Activated B cell treated with CpG ODN at 0.5 μM for 24 hours (primary cell): Measurements from ENCODE around the gene TCHP. TPM values are rescaled to one million over a fixed set of nuclear protein-coding genes. Genes with fewer than 3 reads are reported as not detected.
"Not testable (repeated sequence)": the region's sequence is repeated elsewhere in the genome, so short reads cannot be mapped to it uniquely, and the experiment has no call there.

Experiments
- ATAC-seq: fragments of 200-7000 bp; cut with Tn5 transposase; one replicate; pipeline ENCODE4 v1.10.0; 2021; ENCODE audit warnings: low read depth, mild to moderate bottlenecking, moderate library complexity
- CTCF ChIA-PET: fragments of 350-600 bp; sonication (Branson Sonifier 250); formaldehyde crosslinking; loops from one replicate; lab custom pipeline; 2021; ENCODE audit warnings: antibody characterized with exemption; lab: Charles Lee
- POLR2A ChIA-PET: fragments of 350-600 bp; sonication (Branson Sonifier 250); formaldehyde crosslinking; loops from one replicate; lab custom pipeline; 2021; ENCODE audit warnings: antibody characterized with exemption; lab: Charles Lee
- DNase-seq: peaks from one replicate; pipeline ENCODE4 v3.0.0; 2022
- H3K27ac Mint-ChIP-seq: one replicate; pipeline ENCODE4 v1.8.0; 2020; ENCODE audit warnings: mixed read lengths
- H3K27me3 Mint-ChIP-seq: one replicate; pipeline ENCODE4 v1.8.0; 2021; ENCODE audit warnings: mixed read lengths
- H3K36me3 Mint-ChIP-seq: one replicate; pipeline ENCODE4 v1.8.0; 2021; ENCODE audit warnings: low read depth, mixed read lengths
- H3K4me1 Mint-ChIP-seq: one replicate; pipeline ENCODE4 v1.8.0; 2021; ENCODE audit warnings: mixed read lengths
- H3K4me3 Mint-ChIP-seq: one replicate; pipeline ENCODE4 v1.8.0; 2020; ENCODE audit warnings: mild to moderate bottlenecking, mixed read lengths
- H3K9me3 Mint-ChIP-seq: one replicate; pipeline ENCODE4 v1.8.0; 2020; ENCODE audit warnings: mixed read lengths
- intact Hi-C: fragments of 100-400 bp; cut with micrococcal nuclease; formaldehyde crosslinking; loops from one replicate; pipeline ENCODE4 v1.15.1; 2024
- total RNA-seq: library from RNA; stranded (reverse); gene quantifications from 2 replicates; pipeline ENCODE4 v1.2.3, GENCODE V29; 2022
- TF ChIP-seq, protein P1 (sequence below): fragments of 200-600 bp; IDR thresholded peaks from one replicate; pipeline ENCODE4 v1.8.0; 2022; ENCODE audit warnings: antibody characterized with exemption, mild to moderate bottlenecking

TCHP gene
- total RNA-seq, 1 donor from 2014 or later, result 28.3 TPM

DNA sequence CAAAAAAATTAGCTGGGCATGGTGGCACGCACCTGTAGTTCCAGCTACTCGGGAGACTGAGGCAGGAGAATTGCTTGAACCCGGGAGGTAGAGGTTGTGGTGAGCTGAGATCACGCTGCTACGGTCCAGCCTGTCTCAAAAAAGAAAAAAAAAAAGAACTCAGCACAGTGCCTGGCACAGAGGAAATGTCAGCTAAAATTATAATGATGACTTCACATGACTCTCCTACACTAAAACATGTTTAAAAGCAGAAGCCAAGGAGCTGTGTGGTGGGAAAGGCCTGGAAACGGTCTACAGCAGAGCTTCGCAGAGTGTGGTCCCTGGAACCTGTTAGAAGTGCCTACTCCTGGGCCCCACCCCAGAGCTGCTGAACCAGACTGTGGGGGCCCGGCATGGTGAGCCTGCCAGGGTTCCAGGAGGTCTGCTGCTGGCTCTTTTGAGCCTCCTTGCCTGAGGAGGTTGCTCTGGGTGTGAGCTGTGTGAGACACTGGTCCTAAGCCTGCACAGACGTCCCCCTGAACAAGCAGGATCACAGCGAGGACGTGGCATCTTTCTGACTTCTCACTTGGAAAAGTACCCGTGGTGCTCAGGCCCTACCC is 28.1 kb downstream of the TCHP start:
- Mint-ChIP-seq H3K4me3 (no peak overlapping the region), H3K36me3 (peaks cover 51% of the 10 kb centered on the region), H3K9me3 (no peaks in the 10 kb centered on the region), H3K27ac (no peak overlapping the region), H3K4me1 (peaks cover 13% of the 10 kb centered on the region), H3K27me3 (no peaks in the 10 kb centered on the region)
- intact Hi-C loops, result no loop called here
- DNase-seq (no peak), ATAC-seq (no peak)
- CTCF ChIA-PET, result interaction anchor here (2.5 kb wide), 1 partner anchor 74 kb away, joined by 18 read pairs; no protein-coding TSS in a partner anchor
- TF ChIP-seq, protein P1, sequence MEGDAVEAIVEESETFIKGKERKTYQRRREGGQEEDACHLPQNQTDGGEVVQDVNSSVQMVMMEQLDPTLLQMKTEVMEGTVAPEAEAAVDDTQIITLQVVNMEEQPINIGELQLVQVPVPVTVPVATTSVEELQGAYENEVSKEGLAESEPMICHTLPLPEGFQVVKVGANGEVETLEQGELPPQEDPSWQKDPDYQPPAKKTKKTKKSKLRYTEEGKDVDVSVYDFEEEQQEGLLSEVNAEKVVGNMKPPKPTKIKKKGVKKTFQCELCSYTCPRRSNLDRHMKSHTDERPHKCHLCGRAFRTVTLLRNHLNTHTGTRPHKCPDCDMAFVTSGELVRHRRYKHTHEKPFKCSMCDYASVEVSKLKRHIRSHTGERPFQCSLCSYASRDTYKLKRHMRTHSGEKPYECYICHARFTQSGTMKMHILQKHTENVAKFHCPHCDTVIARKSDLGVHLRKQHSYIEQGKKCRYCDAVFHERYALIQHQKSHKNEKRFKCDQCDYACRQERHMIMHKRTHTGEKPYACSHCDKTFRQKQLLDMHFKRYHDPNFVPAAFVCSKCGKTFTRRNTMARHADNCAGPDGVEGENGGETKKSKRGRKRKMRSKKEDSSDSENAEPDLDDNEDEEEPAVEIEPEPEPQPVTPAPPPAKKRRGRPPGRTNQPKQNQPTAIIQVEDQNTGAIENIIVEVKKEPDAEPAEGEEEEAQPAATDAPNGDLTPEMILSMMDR, result no peak
- POLR2A ChIA-PET, result interaction anchor here (0.9 to 1.2 kb wide), 2 partner anchors 75 to 83 kb away, joined by 3 to 4 read pairs; no protein-coding TSS in a partner anchor

DNA sequence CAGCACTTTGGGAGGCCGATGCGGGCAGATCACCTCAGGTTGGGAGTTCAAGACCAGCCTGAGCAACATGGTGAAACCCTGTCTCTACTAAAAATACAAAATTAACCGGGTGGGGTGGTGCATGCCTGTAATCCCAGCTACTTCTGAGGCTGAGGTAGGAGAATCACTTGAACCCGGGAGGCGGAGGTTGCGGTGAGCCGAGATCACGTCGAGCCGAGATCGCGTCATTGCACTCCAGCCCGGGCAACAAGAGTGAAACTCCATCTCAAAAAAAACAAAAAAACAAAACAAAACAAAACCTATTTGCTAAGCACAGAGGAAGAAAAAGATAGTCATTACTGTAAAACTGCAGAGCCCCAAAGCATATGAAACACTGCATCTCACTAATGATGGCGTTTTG is 29.3 kb downstream of the TCHP start:
- CTCF ChIA-PET, result interaction anchor here (2.5 kb wide), 1 partner anchor 76 kb away, joined by 18 read pairs; no protein-coding TSS in a partner anchor
- H3K4me3 Mint-ChIP-seq, DNase-seq, H3K27ac Mint-ChIP-seq, H3K9me3 Mint-ChIP-seq, POLR2A ChIA-PET, ATAC-seq, H3K27me3 Mint-ChIP-seq, intact Hi-C loops, H3K4me1 Mint-ChIP-seq: not testable (repeated sequence)
- peaks cover 60% of the 10 kb centered on the region for H3K36me3 Mint-ChIP-seq

DNA sequence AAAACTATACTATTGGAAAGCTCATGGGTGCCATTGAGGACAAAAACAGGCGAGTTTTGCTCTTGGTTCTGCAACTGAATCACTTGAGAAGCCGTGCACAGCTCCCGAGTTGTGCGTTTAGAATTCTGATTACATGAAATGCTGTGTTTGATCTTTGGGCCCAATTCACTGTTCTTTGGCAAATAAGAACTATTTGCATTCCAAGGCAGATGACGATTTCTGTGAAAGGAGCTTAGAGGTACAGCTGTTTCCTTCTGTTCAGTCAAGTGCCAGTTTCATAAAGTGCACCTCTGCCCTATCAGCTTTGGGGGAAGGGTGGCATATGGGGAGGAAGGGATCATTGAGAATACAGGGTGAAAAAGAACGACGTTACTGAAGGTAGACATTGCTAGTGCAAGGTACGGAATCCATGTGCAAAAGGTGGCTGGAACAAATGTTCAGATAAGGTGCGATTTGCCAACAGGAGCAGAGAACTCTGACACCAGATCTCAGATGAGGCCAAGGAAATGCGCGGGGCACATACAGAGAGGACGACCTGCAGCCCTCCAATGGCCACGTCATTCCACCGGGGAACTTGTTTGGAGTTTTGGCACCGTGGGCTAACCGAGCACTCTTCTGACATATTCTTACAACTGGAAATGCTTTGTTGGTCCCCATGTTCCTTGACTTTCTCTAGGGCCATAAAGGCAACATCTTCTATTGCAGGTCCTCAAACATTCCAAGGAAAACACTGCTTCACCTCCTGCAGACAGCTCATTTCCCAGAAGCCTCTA is 30.1 kb downstream of the TCHP start:
- intact Hi-C loops, result no loop called here
- ChIA-PET CTCF (no interaction called here), POLR2A (no interaction called here)
- ATAC-seq (no peak), DNase-seq (no peak)
- Mint-ChIP-seq H3K36me3 (peaks cover 60% of the 10 kb centered on the region), H3K4me3 (no peak overlapping the region), H3K9me3 (no peaks in the 10 kb centered on the region), H3K27ac (no peak overlapping the region), H3K4me1 (no peaks in the 10 kb centered on the region), H3K27me3 (no peaks in the 10 kb centered on the region)
- TF ChIP-seq, protein P1, result no peak

DNA sequence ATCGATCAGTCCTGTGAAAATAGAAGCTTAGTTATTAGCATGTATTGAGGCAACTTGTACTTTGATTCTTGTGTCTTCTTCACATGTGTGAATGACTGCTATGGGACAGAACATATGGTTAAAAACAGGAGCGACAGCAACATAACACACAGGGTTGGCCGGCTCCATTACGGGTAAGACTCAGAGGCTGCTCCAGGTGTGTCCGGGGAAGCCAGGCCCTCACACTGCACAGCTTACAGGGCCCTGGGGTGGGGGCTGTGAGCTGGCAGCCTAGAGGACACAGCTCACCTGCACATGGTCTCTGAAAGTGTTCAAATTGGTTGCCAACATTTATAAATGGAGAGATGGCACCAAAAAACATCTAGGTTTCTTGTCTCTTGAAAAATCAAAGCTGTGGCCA is 31.1 kb downstream of the TCHP start:
- ATAC-seq, result no peak
- CTCF ChIA-PET, result no interaction called here
- intact Hi-C loops, result no loop called here
- TF ChIP-seq, protein P1, result no peak
- Mint-ChIP-seq H3K27me3 (no peaks in the 10 kb centered on the region), H3K27ac (no peak overlapping the region), H3K9me3 (no peaks in the 10 kb centered on the region), H3K36me3 (peaks cover 68% of the 10 kb centered on the region), H3K4me1 (no peaks in the 10 kb centered on the region), H3K4me3 (no peak overlapping the region)
- no peak for DNase-seq
- POLR2A ChIA-PET, result no interaction called here

DNA sequence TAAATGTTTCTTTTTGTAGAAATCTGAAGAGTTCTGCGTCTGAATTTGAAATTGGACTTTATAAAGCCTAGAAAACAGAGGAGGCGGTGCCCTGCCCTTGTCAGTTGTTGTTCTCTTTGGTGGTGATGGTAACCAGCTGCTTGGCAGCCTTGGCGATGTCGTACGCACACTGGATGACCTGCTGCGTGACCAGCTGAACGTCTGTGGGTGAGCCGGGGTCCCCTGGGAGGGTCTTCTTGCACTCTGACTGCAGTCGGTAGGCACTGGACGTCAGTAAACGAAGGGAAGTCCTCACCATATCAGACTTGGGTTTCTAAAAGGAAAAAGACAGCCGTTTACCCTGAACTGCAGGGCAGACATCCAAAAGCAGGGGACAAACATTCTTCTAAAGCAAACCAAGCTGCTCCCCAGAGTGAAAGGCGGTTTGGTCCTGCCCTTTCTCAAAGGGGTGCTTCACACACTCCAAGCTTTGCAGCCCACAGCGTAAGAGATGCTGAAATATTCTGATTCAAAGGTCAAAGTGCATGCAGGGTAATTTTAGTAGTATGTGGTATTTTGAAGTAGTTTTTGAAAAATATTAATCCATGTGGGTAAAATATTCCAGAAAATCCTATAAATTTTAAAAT is 32.9 kb downstream of the TCHP start:
- Mint-ChIP-seq H3K9me3 (no peaks in the 10 kb centered on the region), H3K27me3 (no peaks in the 10 kb centered on the region), H3K36me3 (peaks cover 82% of the 10 kb centered on the region), H3K4me3 (no peak overlapping the region), H3K4me1 (no peaks in the 10 kb centered on the region), H3K27ac (no peak overlapping the region)
- ChIA-PET CTCF (no interaction called here), POLR2A (no interaction called here)
- ATAC-seq, result no peak
- intact Hi-C loops, result no loop called here
- TF ChIP-seq, protein P1, result no peak
- no peak for DNase-seq
